K562 (cell line): ENCODE data around the gene ANXA3. TPM values are rescaled to one million over a fixed set of nuclear protein-coding genes. Genes with fewer than 3 reads are reported as not detected.
A peak's percentile ranks its signal among the peaks of the same experiment; 100 is the strongest.

Source experiments
- ATAC-seq: fragments of 200-7000 bp; cut with Tn5 transposase; 3 replicates; pipeline ENCODE4 v1.9.1; 2020; ENCODE audit warnings: moderate library complexity
- BruUV-seq: library from RNA; stranded (reverse); fragments of 400-500 nt; replicated peaks from 2 replicates; lab custom pipeline; 2021; lab: Mats Ljungman, UMichigan
- CTCF ChIA-PET: fragments of 300-600 bp; formaldehyde crosslinking; extraction: SDS; loops from one replicate; lab custom pipeline; 2021; ENCODE audit warnings: low intra/inter-chr PET ratio; lab: Yijun Ruan, JAX
- POLR2A ChIA-PET: fragments of 300-600, 350-650 bp; sonication (Branson Sonifier 250); formaldehyde crosslinking; extraction: SDS; loops from one replicate; lab custom pipeline; 2021; ENCODE audit warnings: antibody characterized with exemption, inconsistent platforms; lab: Yijun Ruan, JAX
- DNase-seq, 4 experiments: peaks; one replicate each; pipeline versions ENCODE4 v3.0.0 to v3.0.0-alpha.2; 2011 to 2018; ENCODE audit warnings: low spot score in 3 of 4, mixed read lengths in 3 of 4; ENCODE audit errors: extremely low read depth in 1 of 4
- FAIRE-seq: peaks from 2 replicates; lab custom pipeline; 2011; peaks lifted over from hg19 to GRCh38; lab: Jason Lieb, UNC
- H2AFZ ChIP-seq: 2 replicates; pipeline ENCODE4 v1.6.0; 2011; ENCODE audit warnings: low read depth, low read length, control low read depth, inconsistent platforms
- H3K27ac ChIP-seq: fragments of 200-600 bp; 3 replicates; pipeline ENCODE4 v1.8.0; 2011; ENCODE audit warnings: low read depth, mild to moderate bottlenecking, control low read depth, inconsistent platforms, low read length, moderate library complexity, mixed read lengths; ENCODE audit errors: extremely low read depth
- H3K27me3 ChIP-seq, 2 experiments: fragments of 300-600 bp in 1 of 2; 2 replicates in 1 of 2; 3 replicates in 1 of 2; pipeline versions ENCODE4 v1.6.0 to v1.8.0; 2011; ENCODE audit warnings: inconsistent platforms in 2 of 2, low read length in 2 of 2, mild to moderate bottlenecking in 1 of 2, mixed read lengths in 1 of 2, moderate library complexity in 1 of 2; ENCODE audit not compliant: control insufficient read depth in 2 of 2, insufficient read depth in 2 of 2
- H3K36me3 ChIP-seq: fragments of 300-600 bp; 3 replicates; pipeline ENCODE4 v1.8.0; 2011; ENCODE audit warnings: mild to moderate bottlenecking, low read length, inconsistent platforms; ENCODE audit not compliant: control insufficient read depth, insufficient read depth
- H3K4me1 ChIP-seq, 2 experiments: fragments of 200-600 bp in 1 of 2; replicated peaks in 1 of 2; 2 replicates in 1 of 2; 3 replicates in 1 of 2; pipeline versions ENCODE4 v1.5.1 to v1.8.0; 2011; ENCODE audit warnings: inconsistent platforms in 2 of 2, low read length in 2 of 2, mild to moderate bottlenecking in 1 of 2, mixed read lengths in 1 of 2, moderate library complexity in 1 of 2; ENCODE audit not compliant: control insufficient read depth in 2 of 2, insufficient read depth in 2 of 2
- H3K4me2 ChIP-seq: 2 replicates; pipeline ENCODE4 v1.6.1; 2011; ENCODE audit warnings: low read length, control low read depth, inconsistent platforms, mixed read lengths; ENCODE audit not compliant: insufficient read depth
- H3K4me3 ChIP-seq: fragments of 200-600 bp; sonication (generic), shearing (Covaris generic); 2 replicates; pipeline ENCODE4 v1.5.1; 2016; ENCODE audit warnings: control low read depth, inconsistent platforms
- H3K79me2 ChIP-seq: fragments of 200-600 bp; 3 replicates; pipeline ENCODE4 v1.8.0; 2011; ENCODE audit warnings: low read length, inconsistent platforms; ENCODE audit not compliant: control insufficient read depth, insufficient read depth
- H3K9ac ChIP-seq, 2 experiments: 2 replicates each; pipeline versions ENCODE4 v1.6.0 to v1.6.1; 2011; ENCODE audit warnings: low read depth in 2 of 2, low read length in 2 of 2, control low read depth in 1 of 2, inconsistent platforms in 1 of 2, mild to moderate bottlenecking in 1 of 2, mixed read lengths in 1 of 2; ENCODE audit not compliant: insufficient read depth in 1 of 2
- H3K9me1 ChIP-seq: one replicate; pipeline ENCODE4 v1.6.0; 2011; ENCODE audit warnings: inconsistent platforms, mild to moderate bottlenecking, low read length, moderate library complexity; ENCODE audit not compliant: control insufficient read depth, insufficient read depth
- H3K9me3 ChIP-seq: replicated peaks from 2 replicates; pipeline ENCODE4 v1.5.1; 2011; ENCODE audit warnings: low read depth, low read length, inconsistent platforms; ENCODE audit not compliant: control insufficient read depth, insufficient read depth
- H4K20me1 ChIP-seq: replicated peaks from 2 replicates; pipeline ENCODE4 v1.6.1; 2011; ENCODE audit warnings: low read length, inconsistent platforms, mixed read lengths; ENCODE audit not compliant: control insufficient read depth, insufficient read depth
- HBP1 ChIP-seq: fragments of 450-650 bp; formaldehyde crosslinking; IDR thresholded peaks from 2 replicates; pipeline ENCODE4 v1.4.0; 2022; ENCODE audit warnings: missing genetic modification characterization
- HDAC3 ChIP-seq: fragments of 450-650 bp; IDR thresholded peaks from 2 replicates; pipeline ENCODE4 v1.6.1; 2018; ENCODE audit warnings: borderline replicate concordance, mild to moderate bottlenecking, moderate library complexity; ENCODE audit not compliant: partially characterized antibody
- HDAC8 ChIP-seq: fragments of 450-650 bp; IDR thresholded peaks from 2 replicates; pipeline ENCODE4 v1.6.1; 2016; ENCODE audit warnings: mild to moderate bottlenecking, missing genetic modification characterization, moderate library complexity, missing compliant biosample characterization
- MXD1 ChIP-seq: fragments of 250-450 bp; sonication (Bioruptor Pico); IDR thresholded peaks from 2 replicates; pipeline ENCODE4 v1.8.0; 2021; ENCODE audit warnings: borderline replicate concordance, mild to moderate bottlenecking, moderate library complexity; ENCODE audit not compliant: poor library complexity, severe bottlenecking
- PATZ1 ChIP-seq: fragments of 250-450 bp; sonication (Bioruptor Pico); IDR thresholded peaks from 2 replicates; pipeline ENCODE4 v1.5.0; 2020; ENCODE audit warnings: mild to moderate bottlenecking, borderline replicate concordance
- PREB ChIP-seq: sonication (generic); formaldehyde crosslinking; IDR thresholded peaks from 2 replicates; pipeline ENCODE4 v1.8.1; 2023; ENCODE audit warnings: mild to moderate bottlenecking, missing genetic modification reagents
- SFPQ ChIP-seq: fragments of 200-400 bp; formaldehyde crosslinking; IDR thresholded peaks from 2 replicates; pipeline ENCODE4 v1.6.1; 2017; ENCODE audit warnings: mild to moderate bottlenecking, low read depth, low read length, moderate library complexity
- SPI1 ChIP-seq: IDR thresholded peaks from 2 replicates; pipeline ENCODE4 v1.6.1; 2011; ENCODE audit warnings: low read depth, low read length, control low read depth, borderline replicate concordance
- TRIM25 ChIP-seq: fragments of 450-650 bp; IDR thresholded peaks from 2 replicates; pipeline ENCODE4 v1.7.0; 2016; ENCODE audit warnings: borderline replicate concordance
- YY1 ChIP-seq, 3 experiments: IDR thresholded peaks; 2 replicates each; pipeline ENCODE4 v1.6.1; 2011; ENCODE audit warnings: low read length in 2 of 3, mild to moderate bottlenecking in 2 of 3, moderate library complexity in 2 of 3, borderline replicate concordance in 1 of 3, control low read depth in 1 of 3, low read depth in 1 of 3; ENCODE audit not compliant: insufficient read depth in 3 of 3, insufficient replicate concordance in 2 of 3, control insufficient read depth in 1 of 3, insufficient read length in 1 of 3; ENCODE audit errors: extremely low read depth in 1 of 3
- WGBS: fragments of 100-300 bp; shearing (Covaris generic); methylation state at CpG from one replicate; pipeline ENCODE4 v1.1.6; 2016; ENCODE audit warnings: low coverage, mixed read lengths; ENCODE audit not compliant: insufficient coverage; ENCODE audit errors: missing lambda C conversion rate; 5-methylcytosine and 5-hydroxymethylcytosine counted together
- in situ Hi-C: fragments of 300-500 bp; cut with MboI; formaldehyde crosslinking; loops from 4 replicates; pipeline ENCODE4 v1.15.0; 2018; ENCODE audit warnings: inconsistent platforms, mixed read lengths
- intact Hi-C: fragments of 100-400 bp; cut with micrococcal nuclease; formaldehyde crosslinking; loops from 2 replicates; pipeline ENCODE4 v1.14.2; 2022
- polyA plus RNA-seq, 8 experiments: library from polyadenylated mRNA; depleted of rRNA in 4 of 8; stranded (reverse) in 5 of 8; unstranded in 3 of 8; fragments of >200 nt; fragmentation: Nextera tagmentation in 2 of 8; fragmentation: Illumina TruSeq in 1 of 8; extraction: Ambion mirVana in 2 of 8; extraction: Trizol in 1 of 8; gene quantifications; 2 replicates each; pipeline versions ENCODE4 v1.2.1 to v1.2.3, GENCODE V29; 2011 to 2014; ENCODE audit warnings: inconsistent platforms in 1 of 8, missing spikeins in 1 of 8
- total RNA-seq, 7 experiments: library from RNA; depleted of rRNA in 6 of 7; stranded (reverse); fragments of >200 nt in 6 of 7; fragmentation: Illumina TruSeq in 2 of 7; extraction: Trizol in 2 of 7; gene quantifications; 2 replicates each; pipeline versions ENCODE4 v1.2.1 to v1.2.3, GENCODE V29; 2011 to 2021; ENCODE audit warnings: low replicate concordance in 1 of 7

Gene ANXA3
- total and polyA plus RNA-seq, 9 of the 15 experiments (the other 6 are each of a cell fraction or from before 2014, with no cell fraction given), result 6.3 to 15.5 (median 9.8) TPM

GRCh38 chr4:78581618-78582017 is 30.0 kb downstream of the ANXA3 start:
- intact Hi-C loops, result no loop called here
- Histone ChIP-seq H2AFZ (peak overlapping the region; percentile 78), H3K9me3 (no peaks in the 10 kb centered on the region), H3K4me1 (peaks cover 0 to 13% of the 10 kb centered on the region in 2 experiments; a peak in 3 of 5 replicates), H3K79me2 (no peaks in the 10 kb centered on the region), H3K27me3 (no peaks in the 10 kb centered on the region), H3K4me3 (no peak overlapping the region), H3K27ac (no peak overlapping the region), H3K36me3 (no peaks in the 10 kb centered on the region), H3K9me1 (no peaks in the 10 kb centered on the region), H3K9ac (no peak overlapping the region), H4K20me1 (no peaks in the 10 kb centered on the region), H3K4me2 (no peak overlapping the region)
- ChIA-PET POLR2A (interaction anchor here (0.6 kb wide), 1 partner anchor 330 kb away, joined by 4 read pairs; no protein-coding TSS in a partner anchor), CTCF (interaction anchor here (0.6 kb wide), 1 partner anchor 1636 kb away, joined by 3 read pairs; no protein-coding TSS in a partner anchor)
- DNase-seq, result peak in 1 of 4 experiments; percentile 43
- no TSS peak for BruUV-seq
- WGBS, result 8% methylated on average over 3 of the region's 3 CpGs
- peak; percentile 82 for ATAC-seq
- in situ Hi-C loops, result no loop called here
- no peak for FAIRE-seq
- no peak for TF ChIP-seq PATZ1
- TF ChIP-seq HDAC8 (tag), result no peak
- no peak for TF ChIP-seq TRIM25
- TF ChIP-seq SPI1, result peak; percentile 62; the same call in 1 of the 2 replicates
- TF ChIP-seq HBP1, result no peak
- peak in 1 of 3 experiments; percentile 51 for TF ChIP-seq YY1 (IDR thresholded peaks at IDR 0.05; ENCODE audit: borderline replicate concordance in 1 of 3, control insufficient read depth in 1 of 3, extremely low read depth in 1 of 3, insufficient read depth in 3 of 3, insufficient read length in 1 of 3, insufficient replicate concordance in 2 of 3, low read depth in 1 of 3, low read length in 2 of 3)
- TF ChIP-seq SFPQ, result no peak
- TF ChIP-seq MXD1 (CRISPR knock-in tag), result no peak
- TF ChIP-seq PREB (CRISPR knock-in tag), result no peak
- no peak for TF ChIP-seq HDAC3
